Thoracic aorta (tissue), 2 donors: Measurements from ENCODE around the gene KIF26B. TPM values are rescaled to one million over a fixed set of nuclear protein-coding genes. Genes with fewer than 3 reads are reported as not detected.

ENCODE experiments used
- ATAC-seq: fragments of 150-250 bp; one replicate; pipeline ENCODE4 v1.8.0; 2017; ENCODE audit warnings: low read depth; ENCODE audit not compliant: insufficient number of reproducible peaks, low FRiP score
- DNase-seq: peaks from one replicate; pipeline ENCODE4 v3.0.0-alpha.2; 2020; ENCODE audit warnings: low spot score
- H3K27ac ChIP-seq, 2 donors: fragments of 200-600 bp; sonication (generic); 1 replicate in 1 of 2; 2 replicates in 1 of 2; pipeline ENCODE4 v1.5.1; 2016; ENCODE audit warnings: mild to moderate bottlenecking in 2 of 2, moderate library complexity in 2 of 2
- H3K27me3 ChIP-seq: fragments of 200-600 bp; sonication (generic); replicated peaks from 2 replicates; pipeline ENCODE4 v1.6.0; 2016; ENCODE audit warnings: mild to moderate bottlenecking; ENCODE audit not compliant: insufficient read depth
- H3K36me3 ChIP-seq: fragments of 200-600 bp; sonication (generic); one replicate; pipeline ENCODE4 v1.5.1; 2016
- H3K4me1 ChIP-seq, 2 donors: fragments of 200-600 bp; sonication (generic); 1 replicate in 1 of 2; 2 replicates in 1 of 2; pipeline versions ENCODE4 v1.5.1 to v1.6.0; 2016; ENCODE audit warnings: low read depth in 2 of 2, mild to moderate bottlenecking in 1 of 2; ENCODE audit not compliant: control insufficient read depth in 1 of 2
- H3K4me3 ChIP-seq: fragments of 200-600 bp; sonication (generic); 2 replicates; pipeline ENCODE4 v1.5.1; 2016; ENCODE audit warnings: mild to moderate bottlenecking
- H3K9me3 ChIP-seq: fragments of 200-600 bp; sonication (generic); 2 replicates; pipeline ENCODE4 v1.5.1; 2016
- total RNA-seq, 2 donors: library from RNA; depleted of rRNA; stranded (reverse); fragments of >200 nt; gene quantifications; one replicate each; pipeline versions ENCODE4 v1.1.0 to v1.2.3, GENCODE V29; 2016
- TF ChIP-seq, protein P1 (sequence below): fragments of 200-600 bp; sonication (generic); IDR thresholded peaks from one replicate; pipeline ENCODE4 v1.5.1; 2019; ENCODE audit warnings: antibody characterized with exemption

KIF26B gene
- total RNA-seq, 2 donors from 2014 or later = 0.14 to 0.41 TPM

DNA sequence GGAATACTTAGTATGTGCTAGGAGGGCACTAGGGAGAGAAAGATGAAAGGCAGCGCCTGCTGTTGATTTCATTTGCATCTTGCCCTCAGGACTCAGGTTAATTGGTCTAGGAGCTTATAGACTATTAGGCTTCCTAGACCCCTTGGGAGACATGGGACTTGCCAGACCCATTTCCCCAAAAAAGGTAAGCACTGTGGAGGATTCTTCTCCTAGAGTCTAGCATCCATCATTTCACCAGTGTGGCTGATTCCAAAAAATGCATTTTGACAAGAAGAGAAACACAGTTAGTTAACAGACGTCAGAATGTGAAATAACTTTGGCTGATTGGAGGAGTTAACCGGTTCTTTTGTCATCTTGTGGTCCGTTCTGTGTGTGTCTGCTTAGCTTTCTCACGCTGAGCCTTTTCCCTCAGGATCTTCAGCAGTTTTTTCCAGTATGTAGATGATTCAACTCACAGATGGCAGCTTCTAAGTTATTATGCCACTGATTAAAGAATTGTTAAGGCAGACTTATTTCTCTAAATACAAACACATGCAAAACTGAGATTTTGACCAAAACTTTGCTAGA, 108.8 kb downstream of the KIF26B start:
- DNase-seq (no peak), ATAC-seq (no peak)
- Histone ChIP-seq H3K27ac (no peak overlapping the region), H3K36me3 (no peaks in the 10 kb centered on the region), H3K27me3 (no peaks in the 10 kb centered on the region), H3K9me3 (no peaks in the 10 kb centered on the region), H3K4me1 (no peaks in the 10 kb centered on the region), H3K4me3 (no peak overlapping the region)
- TF ChIP-seq, protein P1, sequence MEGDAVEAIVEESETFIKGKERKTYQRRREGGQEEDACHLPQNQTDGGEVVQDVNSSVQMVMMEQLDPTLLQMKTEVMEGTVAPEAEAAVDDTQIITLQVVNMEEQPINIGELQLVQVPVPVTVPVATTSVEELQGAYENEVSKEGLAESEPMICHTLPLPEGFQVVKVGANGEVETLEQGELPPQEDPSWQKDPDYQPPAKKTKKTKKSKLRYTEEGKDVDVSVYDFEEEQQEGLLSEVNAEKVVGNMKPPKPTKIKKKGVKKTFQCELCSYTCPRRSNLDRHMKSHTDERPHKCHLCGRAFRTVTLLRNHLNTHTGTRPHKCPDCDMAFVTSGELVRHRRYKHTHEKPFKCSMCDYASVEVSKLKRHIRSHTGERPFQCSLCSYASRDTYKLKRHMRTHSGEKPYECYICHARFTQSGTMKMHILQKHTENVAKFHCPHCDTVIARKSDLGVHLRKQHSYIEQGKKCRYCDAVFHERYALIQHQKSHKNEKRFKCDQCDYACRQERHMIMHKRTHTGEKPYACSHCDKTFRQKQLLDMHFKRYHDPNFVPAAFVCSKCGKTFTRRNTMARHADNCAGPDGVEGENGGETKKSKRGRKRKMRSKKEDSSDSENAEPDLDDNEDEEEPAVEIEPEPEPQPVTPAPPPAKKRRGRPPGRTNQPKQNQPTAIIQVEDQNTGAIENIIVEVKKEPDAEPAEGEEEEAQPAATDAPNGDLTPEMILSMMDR = no peak

DNA sequence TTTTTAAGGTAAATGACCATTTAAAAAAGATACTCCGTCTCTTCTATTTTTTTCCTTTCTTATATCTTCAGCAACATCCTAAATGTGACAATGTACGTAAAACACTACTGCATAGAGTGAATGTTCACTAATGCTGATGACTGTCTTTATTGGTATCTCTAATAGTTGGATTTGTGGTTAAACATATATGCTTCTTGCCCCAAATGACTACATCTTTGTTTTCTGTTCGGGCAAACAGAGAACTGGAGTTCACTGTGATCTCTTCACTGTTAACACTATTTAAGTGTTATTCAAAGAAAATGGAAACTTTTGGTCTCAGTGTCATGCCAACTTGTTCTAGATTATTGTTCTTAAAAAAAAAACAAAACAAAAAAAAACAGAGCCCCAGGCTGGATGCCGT, 109.4 kb downstream of the KIF26B start:
- Histone ChIP-seq H3K27me3 (no peaks in the 10 kb centered on the region), H3K4me1 (no peaks in the 10 kb centered on the region), H3K27ac (no peak overlapping the region), H3K36me3 (no peaks in the 10 kb centered on the region), H3K9me3 (no peaks in the 10 kb centered on the region), H3K4me3 (no peak overlapping the region)
- TF ChIP-seq, protein P1 = no peak
- ATAC-seq (no peak), DNase-seq (no peak)

DNA sequence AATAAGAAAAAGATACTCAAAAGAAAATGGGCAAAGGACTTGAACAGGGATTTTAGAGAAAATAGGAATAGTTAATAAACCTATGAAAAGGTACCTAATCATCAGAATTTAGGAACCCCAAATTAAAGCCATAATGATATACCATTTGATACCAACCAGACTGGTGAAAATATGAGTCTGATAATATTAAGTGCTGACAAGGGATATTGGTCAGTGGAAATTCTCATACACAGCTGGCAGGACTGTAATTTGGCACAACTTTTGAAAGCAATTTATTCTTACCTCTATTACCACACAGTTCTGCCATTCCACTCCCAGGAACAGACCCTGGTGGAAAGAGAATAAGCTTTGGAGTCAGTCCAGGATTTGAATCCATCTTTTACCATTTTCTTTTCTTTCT, 111.3 kb downstream of the KIF26B start:
- H3K36me3 ChIP-seq = no peaks in the 10 kb centered on the region
- no peak overlapping the region for H3K4me3 ChIP-seq
- H3K27me3 ChIP-seq = no peaks in the 10 kb centered on the region
- H3K4me1 ChIP-seq = no peaks in the 10 kb centered on the region
- TF ChIP-seq, protein P1 = no peak
- no peaks in the 10 kb centered on the region for H3K9me3 ChIP-seq
- H3K27ac ChIP-seq = no peak overlapping the region
- DNase-seq (no peak), ATAC-seq (no peak)

DNA sequence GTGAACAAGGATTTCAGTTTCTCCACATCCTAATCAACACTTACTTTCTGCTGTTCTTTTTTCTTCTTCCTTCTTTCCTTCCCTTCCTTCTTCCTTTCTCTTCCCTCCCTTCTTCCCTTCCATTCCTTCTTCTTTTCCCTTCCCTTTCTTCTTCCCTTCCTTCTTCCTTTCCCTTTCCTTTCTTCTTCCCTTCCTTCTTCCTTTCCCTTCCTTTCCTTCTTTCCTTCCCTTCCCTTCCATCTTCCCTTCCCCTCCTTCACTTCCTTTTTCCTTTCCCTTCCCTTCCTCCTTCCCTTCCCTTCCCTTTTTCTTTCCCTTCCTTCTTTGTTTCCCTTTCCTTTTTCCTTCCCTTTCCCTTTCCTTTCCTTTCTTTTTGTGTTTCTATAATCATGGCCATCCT, 115.3 kb downstream of the KIF26B start:
- Histone ChIP-seq H3K4me1 (no peaks in the 10 kb centered on the region), H3K27me3 (no peaks in the 10 kb centered on the region), H3K27ac (no peak overlapping the region), H3K4me3 (no peak overlapping the region), H3K9me3 (no peaks in the 10 kb centered on the region), H3K36me3 (no peaks in the 10 kb centered on the region)
- TF ChIP-seq, protein P1 = no peak
- ATAC-seq (no peak), DNase-seq (no peak)

DNA sequence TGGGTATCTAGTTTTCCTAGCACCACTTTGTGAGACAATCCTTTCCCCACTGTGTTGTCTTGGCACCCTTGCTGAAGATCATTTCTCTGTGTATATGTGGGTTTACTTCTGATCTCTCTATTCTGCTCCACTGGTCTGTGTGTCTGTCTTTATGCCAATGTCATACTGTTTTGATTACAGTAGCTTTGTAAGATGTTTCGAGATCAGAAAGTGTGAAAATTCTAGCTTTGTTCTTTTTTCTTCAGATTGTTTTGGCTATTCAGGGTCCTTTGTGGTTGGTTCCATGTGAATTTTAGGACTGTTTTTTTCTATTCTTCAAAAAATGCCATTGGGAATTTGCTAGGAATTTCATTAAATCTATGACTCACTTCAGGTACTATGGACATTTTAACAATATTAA, 116.2 kb downstream of the KIF26B start:
- Histone ChIP-seq H3K4me3 (no peak overlapping the region), H3K36me3 (no peaks in the 10 kb centered on the region), H3K9me3 (no peaks in the 10 kb centered on the region), H3K27me3 (no peaks in the 10 kb centered on the region), H3K4me1 (no peaks in the 10 kb centered on the region), H3K27ac (no peak overlapping the region)
- ATAC-seq (no peak), DNase-seq (no peak)
- TF ChIP-seq, protein P1 = no peak
